ENCODE measurements around the gene HAUS3. TPM values are rescaled to one million over a fixed set of nuclear protein-coding genes. Genes with fewer than 3 reads are reported as not detected.
"Not testable (repeated sequence)": the region's sequence is repeated elsewhere in the genome, so short reads cannot be mapped to it uniquely, and the experiment has no call there.

Gene HAUS3
- total RNA-seq, 1 donor = 15.9 TPM

- no peak for DNase-seq (ENCODE audit: low read depth in 2 of 3, low spot score in 2 of 3)
Measured at GRCh38 chr4:2275546-2276251, 33.8 kb upstream of the HAUS3 start.

DNA sequence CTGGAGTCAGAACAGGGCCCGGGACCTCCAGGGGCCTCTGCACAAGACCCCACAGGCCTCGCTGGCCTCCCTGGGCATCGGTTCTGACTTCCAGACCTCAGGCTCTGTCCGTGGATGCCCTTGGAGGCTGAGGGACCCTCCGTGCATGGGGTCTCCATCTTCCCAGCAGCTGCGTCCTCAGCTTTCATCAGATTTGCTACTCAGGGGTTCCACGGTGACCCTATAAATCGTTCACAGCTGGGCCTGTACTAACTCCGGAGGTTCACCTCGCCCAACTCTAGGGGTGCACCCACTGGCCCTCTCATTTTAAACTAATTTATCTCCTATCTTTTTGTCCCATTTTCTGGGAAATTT lies 33.1 kb upstream of the HAUS3 start:
- DNase-seq (ENCODE audit: low read depth in 2 of 3, low spot score in 2 of 3) = not testable (repeated sequence)

DNA sequence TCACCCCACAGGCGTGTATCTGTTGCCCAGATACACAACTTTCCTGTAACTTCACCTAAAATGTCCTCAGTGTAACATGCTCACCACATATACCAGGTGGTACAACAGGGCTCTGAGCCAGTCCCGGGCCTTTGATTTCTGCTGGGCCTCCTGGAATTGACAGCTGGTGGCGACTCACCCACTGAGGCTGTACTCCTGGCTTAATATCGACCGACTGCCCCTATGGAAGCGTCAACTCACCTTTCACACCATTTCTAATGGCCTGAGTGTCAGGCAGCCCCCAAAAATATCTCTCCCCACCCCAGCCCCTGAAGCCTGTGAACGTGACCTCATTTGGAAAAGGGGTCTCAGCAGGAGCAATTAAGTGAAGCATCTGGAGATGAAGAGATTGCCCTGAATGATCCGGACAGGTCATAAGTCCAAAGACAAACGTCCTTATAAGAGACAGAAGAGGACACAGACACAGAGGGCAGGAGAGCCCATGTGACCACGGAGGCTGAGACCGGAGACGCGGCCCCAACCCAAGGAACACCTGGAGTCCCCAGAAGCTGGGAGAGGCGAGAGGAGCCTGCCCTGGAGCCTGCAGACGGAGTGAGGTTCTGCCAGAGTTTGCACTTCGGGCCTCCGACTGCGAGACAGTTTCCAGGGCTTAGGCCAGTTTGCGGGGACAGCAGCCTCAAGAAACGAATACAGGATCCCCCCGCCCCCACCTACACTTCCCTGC lies 32.6 kb upstream of the HAUS3 start:
- no peak for DNase-seq (ENCODE audit: low read depth in 2 of 3, low spot score in 2 of 3)

- DNase-seq (ENCODE audit: low read depth in 2 of 3, low spot score in 2 of 3) = no peak
Measured at GRCh38 chr4:2273657-2274319, 31.9 kb upstream of the HAUS3 start.

GRCh38 chr4:2273221-2273620 lies 31.3 kb upstream of the HAUS3 start:
- no peak for DNase-seq (ENCODE audit: low read depth in 2 of 3, low spot score in 2 of 3)

DNA sequence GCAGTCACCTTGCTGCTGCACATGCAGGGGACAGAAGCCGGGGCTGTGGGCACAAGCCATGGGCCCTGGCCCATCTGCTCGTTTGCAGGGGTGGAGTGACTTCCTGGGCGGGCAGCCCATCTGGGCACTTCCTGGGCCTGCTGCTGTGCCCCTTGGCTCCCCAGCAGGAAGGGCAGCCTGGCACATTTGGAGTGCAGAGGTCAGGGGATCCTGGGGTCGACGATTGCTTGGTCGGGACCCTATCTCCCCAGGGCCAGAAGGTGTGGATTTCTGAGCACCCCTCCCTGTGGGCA lies 30.9 kb upstream of the HAUS3 start:
- DNase-seq (ENCODE audit: low read depth in 2 of 3, low spot score in 2 of 3) = no peak

DNA sequence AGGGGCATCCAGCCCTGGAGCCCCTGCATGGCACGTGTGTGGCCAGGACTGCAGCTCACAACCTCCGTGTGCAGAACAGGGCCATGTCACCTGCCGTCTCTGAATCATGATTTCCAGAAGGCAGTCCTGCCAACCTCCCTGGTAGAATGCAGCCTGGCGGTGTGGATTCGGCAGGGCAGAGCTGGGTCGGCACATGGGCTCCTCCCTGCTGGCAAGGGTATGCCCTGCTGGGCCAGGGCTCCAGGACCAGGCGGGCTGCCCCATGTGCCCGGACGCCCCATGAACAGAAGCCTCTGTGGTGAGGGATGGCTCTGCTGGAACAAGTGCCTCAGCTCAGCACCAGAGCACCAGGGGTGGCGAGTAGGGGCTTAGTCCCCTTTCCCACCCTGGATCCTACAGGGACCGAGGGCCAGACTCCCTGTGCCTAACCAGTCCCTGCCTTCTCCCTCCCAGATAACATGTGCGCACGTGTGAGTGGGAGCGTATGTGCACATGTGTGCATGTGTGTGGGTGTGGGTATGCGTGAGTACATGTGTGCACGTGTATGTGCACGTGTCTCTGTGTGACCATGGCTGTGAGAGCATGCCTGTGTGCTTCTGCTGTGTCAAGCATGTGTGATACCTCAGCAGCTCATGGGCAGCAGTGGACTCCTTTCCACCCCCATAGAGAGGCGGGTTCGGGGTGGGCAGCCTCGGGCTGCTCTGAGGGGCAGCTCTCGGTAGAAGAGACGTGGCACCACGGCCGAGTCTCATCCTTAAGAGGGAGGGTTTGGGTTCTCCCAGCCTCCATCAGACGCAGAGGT lies 30.3 kb upstream of the HAUS3 start:
- no peak for DNase-seq (ENCODE audit: low read depth in 2 of 3, low spot score in 2 of 3)

- no peak for DNase-seq (ENCODE audit: low read depth in 2 of 3, low spot score in 2 of 3)
Measured at GRCh38 chr4:2271279-2272025, 29.5 kb upstream of the HAUS3 start.

DNA sequence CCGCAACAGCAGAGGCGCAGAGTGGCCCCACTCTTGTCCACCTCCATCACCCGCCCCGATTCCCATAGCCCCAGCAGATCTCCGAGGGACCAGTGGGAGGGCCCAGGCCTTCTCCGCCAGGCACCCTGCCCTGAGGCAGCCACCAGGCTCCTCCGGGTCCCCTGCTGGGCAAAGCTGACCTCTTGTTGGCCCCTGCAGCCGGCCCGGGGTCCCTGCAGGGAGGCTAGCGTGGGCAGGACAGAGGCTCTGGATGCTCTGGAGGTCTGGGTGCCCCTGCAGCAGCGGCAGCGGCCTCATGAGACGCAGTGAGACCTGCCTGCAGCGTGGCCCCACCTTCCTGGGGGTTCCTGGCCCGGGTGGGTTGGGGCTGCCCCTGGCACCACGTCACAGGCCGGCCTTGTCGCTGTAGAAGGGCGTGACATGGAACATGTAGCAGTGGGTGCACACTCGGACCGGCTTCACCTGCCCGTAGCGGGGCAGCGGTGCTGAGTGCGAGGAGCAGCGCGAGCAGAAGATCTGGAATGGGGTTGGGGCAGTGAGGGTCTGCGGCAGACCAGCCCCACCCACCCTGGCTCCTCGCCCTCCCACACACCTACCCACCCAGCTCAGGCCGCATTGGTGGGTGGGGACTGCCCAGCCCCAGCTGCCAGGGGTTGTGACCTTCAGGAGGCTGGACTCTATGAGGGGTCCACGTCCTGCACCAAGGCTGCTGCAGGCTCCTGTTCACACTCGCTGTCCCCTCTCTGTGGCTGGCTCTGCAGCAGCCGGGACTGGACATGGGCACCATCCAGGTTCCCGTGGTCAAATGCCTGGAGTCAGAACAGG lies 28.6 kb upstream of the HAUS3 start:
- no peak for DNase-seq (ENCODE audit: low read depth in 2 of 3, low spot score in 2 of 3)

DNA sequence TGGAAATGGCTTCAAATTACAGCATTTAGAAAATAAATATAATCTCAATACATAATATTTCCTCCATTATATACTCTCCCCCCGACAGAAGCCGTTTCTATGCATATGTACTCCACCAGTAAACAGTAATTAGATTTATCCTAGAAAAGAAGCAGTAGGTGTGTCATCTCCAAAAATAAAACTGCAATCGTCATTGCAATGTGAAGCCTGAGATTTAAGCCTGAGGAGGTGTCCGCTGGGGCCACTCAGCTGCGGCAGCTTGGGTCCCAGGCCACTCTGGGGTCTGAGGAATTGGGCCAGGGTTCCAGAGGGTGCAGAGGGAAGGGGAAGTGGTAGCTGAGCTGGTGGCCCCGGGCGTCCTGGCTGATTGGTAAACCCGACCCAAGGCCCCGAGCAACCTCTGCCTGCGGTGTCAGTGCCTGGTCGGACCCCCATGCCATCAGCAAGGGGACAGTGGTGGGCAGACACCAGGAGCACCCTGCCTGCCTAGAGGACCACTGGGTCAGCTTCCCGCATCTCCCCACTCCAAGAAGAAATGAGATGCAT lies 27.8 kb upstream of the HAUS3 start:
- no peak for DNase-seq (ENCODE audit: low read depth in 2 of 3, low spot score in 2 of 3)

- no peak for DNase-seq (ENCODE audit: low read depth in 2 of 3, low spot score in 2 of 3)
Measured at GRCh38 chr4:2269206-2269531, 27.2 kb upstream of the HAUS3 start.

- no peak for DNase-seq (ENCODE audit: low read depth in 2 of 3, low spot score in 2 of 3)
Measured at GRCh38 chr4:2268357-2269205, 26.7 kb upstream of the HAUS3 start.

- DNase-seq (ENCODE audit: low read depth in 2 of 3, low spot score in 2 of 3) = no peak
Measured at GRCh38 chr4:2267841-2268240, 25.9 kb upstream of the HAUS3 start.

DNA sequence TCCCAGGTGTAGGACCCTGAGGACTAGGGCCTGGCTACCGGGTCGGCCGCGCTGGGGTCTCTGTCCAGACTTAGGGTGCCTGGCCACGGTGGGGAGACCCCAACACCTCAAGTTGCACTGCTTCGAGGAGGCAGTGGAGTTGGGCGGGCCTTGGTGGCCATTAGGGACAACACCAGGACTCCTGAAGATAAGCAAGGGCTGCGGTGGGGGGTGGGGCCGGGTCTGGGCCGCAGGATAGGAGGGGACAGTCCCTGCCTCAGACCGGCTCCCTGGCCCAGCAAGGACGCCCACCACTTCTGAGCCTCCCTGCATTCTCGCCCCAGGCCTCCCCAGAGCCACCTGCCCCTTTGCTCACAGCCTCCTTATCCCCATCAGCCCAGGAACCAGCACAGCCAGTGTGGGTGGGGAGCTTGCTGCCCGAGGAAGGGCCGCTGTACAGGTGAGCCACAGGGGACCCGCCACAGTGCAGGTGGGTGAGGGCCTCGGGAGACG lies 25.4 kb upstream of the HAUS3 start:
- no peak for DNase-seq (ENCODE audit: low read depth in 2 of 3, low spot score in 2 of 3)

DNA sequence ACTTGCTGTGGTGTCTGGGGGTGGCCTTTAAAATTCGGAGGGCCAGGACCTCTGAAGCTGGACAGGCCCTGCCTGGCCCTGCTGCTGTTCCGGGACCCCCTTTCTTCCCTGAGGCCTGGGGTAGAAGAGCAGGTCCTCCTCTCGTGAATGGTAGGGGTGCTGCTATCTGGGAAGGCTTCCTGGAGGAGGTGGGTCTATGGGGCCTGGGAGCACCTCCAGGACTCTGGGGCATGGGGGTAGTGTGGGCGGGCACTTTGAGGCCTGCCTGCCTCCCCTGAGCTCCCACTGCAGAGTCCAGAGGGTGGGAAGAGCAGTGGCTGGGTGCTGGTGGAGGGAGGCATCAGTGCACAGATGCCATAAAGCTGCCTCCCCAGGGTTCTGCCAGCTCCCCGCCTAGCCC lies 24.9 kb upstream of the HAUS3 start:
- no peak for DNase-seq (ENCODE audit: low read depth in 2 of 3, low spot score in 2 of 3)

DNA sequence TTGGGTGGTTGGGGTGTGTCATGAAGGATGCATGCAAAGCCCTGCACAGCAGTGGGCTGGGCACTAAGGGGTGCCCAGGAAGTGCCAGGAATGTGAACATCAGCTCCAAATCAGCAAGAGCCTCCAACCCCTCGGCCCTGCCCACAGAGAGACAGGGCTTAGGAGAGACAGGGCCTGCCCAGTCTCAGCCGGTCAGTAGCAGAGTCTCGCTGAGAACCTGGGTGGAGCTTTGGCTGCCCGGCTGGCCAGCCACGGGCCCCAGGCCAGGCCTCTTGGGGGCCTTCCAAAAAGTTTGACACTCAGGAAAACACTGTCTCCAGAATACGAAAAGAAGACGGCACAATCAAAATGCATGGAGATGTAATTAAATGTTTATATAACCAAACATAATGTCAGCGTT lies 24.3 kb upstream of the HAUS3 start:
- no peak for DNase-seq (ENCODE audit: low read depth in 2 of 3, low spot score in 2 of 3)

DNA sequence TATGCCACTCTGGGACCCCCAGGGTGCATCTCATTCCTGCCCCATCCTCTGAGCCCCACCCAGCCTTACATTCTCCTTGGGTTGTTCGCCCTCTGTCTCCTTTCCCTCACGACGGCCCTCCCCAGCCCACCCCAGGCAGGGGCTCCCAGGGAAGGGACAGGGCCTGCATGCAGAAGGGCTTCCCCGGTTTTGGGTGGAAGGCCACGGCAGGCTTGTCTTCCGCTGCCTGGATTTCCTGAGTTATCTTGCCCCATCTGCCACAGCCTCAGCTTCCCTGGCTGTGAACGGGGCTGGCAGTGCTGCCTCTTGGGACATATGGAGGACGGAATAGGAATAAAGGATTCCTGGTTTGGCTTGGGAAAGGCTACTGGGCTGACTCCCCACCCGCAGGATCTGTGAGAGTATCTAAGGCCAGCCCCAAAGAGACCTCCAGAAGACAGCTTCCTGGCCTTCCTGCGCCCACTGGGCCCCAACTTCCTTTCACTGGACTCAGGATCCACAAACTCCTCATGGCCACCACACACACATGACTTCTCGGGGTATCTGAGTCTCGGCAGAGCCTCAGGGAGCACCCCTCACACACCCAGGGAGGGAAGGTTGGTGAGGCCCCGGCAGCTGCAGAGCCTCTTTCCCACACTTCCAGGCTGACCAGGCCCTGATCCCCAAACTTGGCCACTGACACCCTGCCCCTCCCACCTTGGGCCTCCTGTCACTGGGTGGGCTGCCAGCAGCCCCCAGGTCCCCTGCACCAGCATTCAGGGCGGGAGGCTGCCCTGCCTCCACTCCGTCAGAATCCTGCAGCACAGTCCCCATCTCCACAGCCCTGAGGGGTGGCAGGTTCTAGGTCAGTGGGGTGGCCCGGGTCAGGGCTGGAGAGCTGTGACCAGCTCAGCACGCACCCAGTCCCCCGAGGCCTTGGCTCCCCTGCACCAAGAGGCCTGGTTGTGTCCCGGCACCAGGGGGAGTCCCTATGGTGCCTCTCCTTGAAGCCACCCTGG lies 23.5 kb upstream of the HAUS3 start:
- no peak for DNase-seq (ENCODE audit: low read depth in 2 of 3, low spot score in 2 of 3)
